ENCODE measurements around the gene USP30. TPM values are rescaled to one million over a fixed set of nuclear protein-coding genes. Genes with fewer than 3 reads are reported as not detected.

The USP30 gene
- total RNA-seq, 1 experiment from 2014 or later, result 12.5 TPM

- Histone ChIP-seq H3K9me3 (ENCODE audit: insufficient read depth, low read depth) (no peaks in the 10 kb centered on the region), H3K4me2 (no peak overlapping the region), H3F3A (ENCODE audit: insufficient read depth, low read depth) (no peaks in the 10 kb centered on the region), H3K36me3 (ENCODE audit: low read depth) (no peaks in the 10 kb centered on the region), H2AFZ (no peak overlapping the region), H3K27ac (no peak overlapping the region), H3K9me2 (ENCODE audit: insufficient read depth) (no peaks in the 10 kb centered on the region), H3K4me3 (no peak overlapping the region), H3K79me2 (ENCODE audit: low read depth) (no peaks in the 10 kb centered on the region), H3K4me1 (replicated peaks; ENCODE audit: insufficient read depth) (no peaks in the 10 kb centered on the region), H3K27me3 (ENCODE audit: insufficient read depth, low read depth) (no peaks in the 10 kb centered on the region), H4K20me1 (ENCODE audit: insufficient read depth) (no peaks in the 10 kb centered on the region)
- no peak for DNase-seq
- no TSS peak for BruUV-seq (replicated peaks)
- intact Hi-C loops (cut with micrococcal nuclease; ENCODE audit: unreplicated experiment), result no loop called here
- TF ChIP-seq EZH2 (IDR thresholded peaks at IDR 0.05; ENCODE audit: low read depth) (no peak), CTCF (conservative IDR thresholded peaks at IDR 0.05) (no peak)
- ChIA-PET POLR2A (ENCODE audit: unreplicated experiment) (no interaction called here), CTCF (interaction anchor here (0.6 kb wide), 1 partner anchor 9 kb away, joined by 3 read pairs; no protein-coding TSS in a partner anchor)
Observed at GRCh38 chr12:109120557-109120956, 68.2 kb downstream of the USP30 start.

- no peaks in the 10 kb centered on the region for H3K4me1 ChIP-seq (replicated peaks; ENCODE audit: insufficient read depth)
- ChIA-PET POLR2A (ENCODE audit: unreplicated experiment) (no interaction called here), CTCF (no interaction called here)
- TF ChIP-seq EZH2 (IDR thresholded peaks at IDR 0.05; ENCODE audit: low read depth) (no peak), CTCF (conservative IDR thresholded peaks at IDR 0.05) (no peak)
- no peaks in the 10 kb centered on the region for H3K9me3 ChIP-seq (ENCODE audit: insufficient read depth, low read depth)
- H3K36me3 ChIP-seq (ENCODE audit: low read depth), result no peaks in the 10 kb centered on the region
- no peak for DNase-seq
- no peaks in the 10 kb centered on the region for H4K20me1 ChIP-seq (ENCODE audit: insufficient read depth)
- BruUV-seq (replicated peaks), result no TSS peak
- H3K27ac ChIP-seq, result no peak overlapping the region
- intact Hi-C loops (cut with micrococcal nuclease; ENCODE audit: unreplicated experiment), result no loop called here
- H3K4me3 ChIP-seq, result no peak overlapping the region
- H3K4me2 ChIP-seq, result no peak overlapping the region
- no peaks in the 10 kb centered on the region for H3K9me2 ChIP-seq (ENCODE audit: insufficient read depth)
- no peaks in the 10 kb centered on the region for H3K79me2 ChIP-seq (ENCODE audit: low read depth)
- H3F3A ChIP-seq (ENCODE audit: insufficient read depth, low read depth), result no peaks in the 10 kb centered on the region
- no peaks in the 10 kb centered on the region for H3K27me3 ChIP-seq (ENCODE audit: insufficient read depth, low read depth)
- H2AFZ ChIP-seq, result no peak overlapping the region
Observed at GRCh38 chr12:109121346-109121880, 69.0 kb downstream of the USP30 start.

GRCh38 chr12:109124878-109125648, 72.7 kb downstream of the USP30 start:
- Histone ChIP-seq H3K79me2 (ENCODE audit: low read depth) (no peaks in the 10 kb centered on the region), H4K20me1 (ENCODE audit: insufficient read depth) (no peaks in the 10 kb centered on the region), H2AFZ (no peak overlapping the region), H3K27me3 (ENCODE audit: insufficient read depth, low read depth) (no peaks in the 10 kb centered on the region), H3K9me3 (ENCODE audit: insufficient read depth, low read depth) (no peaks in the 10 kb centered on the region), H3K9me2 (ENCODE audit: insufficient read depth) (no peaks in the 10 kb centered on the region), H3K4me2 (no peak overlapping the region), H3K36me3 (ENCODE audit: low read depth) (no peaks in the 10 kb centered on the region), H3K27ac (no peak overlapping the region), H3K4me3 (no peak overlapping the region), H3K4me1 (replicated peaks; ENCODE audit: insufficient read depth) (no peaks in the 10 kb centered on the region), H3F3A (ENCODE audit: insufficient read depth, low read depth) (no peaks in the 10 kb centered on the region)
- ChIA-PET POLR2A (ENCODE audit: unreplicated experiment) (no interaction called here), CTCF (no interaction called here)
- intact Hi-C loops (cut with micrococcal nuclease; ENCODE audit: unreplicated experiment), result no loop called here
- BruUV-seq (replicated peaks), result no TSS peak
- no peak for TF ChIP-seq CTCF (conservative IDR thresholded peaks at IDR 0.05)
- TF ChIP-seq EZH2 (IDR thresholded peaks at IDR 0.05; ENCODE audit: low read depth), result no peak
- DNase-seq, result no peak
